GM18951 (cell line): ENCODE measurements around the gene PRDM8.

ENCODE experiments used
- POLR2A ChIP-seq: IDR thresholded peaks from 4 replicates; pipeline ENCODE4 v1.6.1; 2011; ENCODE audit warnings: mild to moderate bottlenecking; ENCODE audit not compliant: insufficient read length, insufficient read depth; ENCODE audit errors: extremely low read depth
- in situ Hi-C: fragments of 300-500 bp; cut with MboI; formaldehyde crosslinking; loops from one replicate; pipeline ENCODE4 v1.12.0; 2022; ENCODE audit warnings: low sequenced_read_pairs, mixed read lengths, inconsistent platforms; ENCODE audit not compliant: unreplicated experiment

PRDM8 gene

DNA sequence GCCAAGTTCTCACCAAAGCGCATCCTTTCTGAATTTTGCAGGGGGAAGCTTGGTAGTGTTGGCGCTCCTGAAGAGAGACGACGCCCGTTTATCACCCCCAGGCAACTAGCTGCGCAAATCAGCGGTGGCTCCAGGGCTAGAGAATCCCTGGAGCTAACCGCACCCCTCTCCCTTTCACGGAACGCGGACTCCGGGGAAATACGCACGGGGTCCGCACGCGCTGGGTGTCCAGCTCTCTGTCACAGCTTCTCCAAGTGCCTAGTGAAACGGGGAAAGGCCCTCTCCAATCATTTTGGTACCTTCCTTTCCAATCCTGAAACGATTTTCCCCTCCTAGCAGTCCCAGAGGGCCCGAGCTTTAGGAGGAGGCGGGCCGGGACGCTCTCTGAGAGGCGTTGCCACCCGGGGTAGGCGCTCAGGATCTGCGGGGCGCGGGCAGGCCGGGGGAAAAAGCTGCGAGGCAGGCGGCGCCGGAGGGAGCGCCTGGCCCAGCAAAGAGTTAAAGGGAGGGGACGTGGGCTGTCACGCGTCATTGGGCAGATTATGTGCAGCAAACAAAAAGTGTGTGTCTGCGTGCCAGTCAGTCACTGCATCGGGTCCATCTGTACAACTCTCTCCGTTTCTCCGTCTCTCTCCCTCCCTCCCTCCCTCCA, at the start of gene PRDM8:
Gene PRDM8 (plus strand): TSS at position 582 of the 652 bp plus-strand sequence. CDS start 2,578 bp downstream, outside the sequence.
- no peak for TF ChIP-seq POLR2A
- in situ Hi-C loops, result no loop called here

DNA sequence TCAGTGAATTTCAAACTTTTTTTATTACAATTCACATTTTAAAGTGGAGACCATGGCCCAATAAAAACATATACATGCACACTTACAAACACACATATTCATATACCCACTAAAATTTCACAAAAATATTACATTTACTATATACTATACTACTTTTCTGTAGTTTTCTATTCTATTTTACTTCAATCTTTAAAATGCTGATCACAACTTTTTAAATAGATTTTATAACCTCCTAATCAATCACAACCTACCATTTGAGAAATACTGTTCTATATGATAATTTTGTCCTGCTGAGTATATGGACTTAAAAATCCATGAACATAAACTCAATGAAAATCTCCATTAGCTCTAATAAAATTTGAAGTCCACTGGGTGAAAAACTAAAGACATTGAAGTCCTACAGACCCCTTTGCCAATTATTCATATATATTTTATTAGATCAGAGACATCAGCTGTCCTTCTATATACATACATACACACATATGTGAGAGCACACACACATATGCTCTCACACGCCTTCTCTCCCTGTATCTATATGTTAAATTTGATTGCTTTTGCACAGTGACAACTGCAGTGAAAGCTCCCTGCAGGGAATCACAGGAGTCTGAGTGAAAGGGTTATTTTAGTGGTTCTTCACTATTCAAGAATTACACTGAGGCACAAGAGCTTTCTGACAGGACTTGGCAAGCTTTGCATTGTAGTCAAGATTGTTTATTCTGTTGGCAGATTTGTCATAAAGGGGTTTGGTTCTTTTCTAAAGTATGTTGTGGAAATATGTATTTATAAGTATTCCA, 46.7 kb upstream of the PRDM8 start:
- TF ChIP-seq POLR2A, result no peak
- in situ Hi-C loops, result no loop called here

DNA sequence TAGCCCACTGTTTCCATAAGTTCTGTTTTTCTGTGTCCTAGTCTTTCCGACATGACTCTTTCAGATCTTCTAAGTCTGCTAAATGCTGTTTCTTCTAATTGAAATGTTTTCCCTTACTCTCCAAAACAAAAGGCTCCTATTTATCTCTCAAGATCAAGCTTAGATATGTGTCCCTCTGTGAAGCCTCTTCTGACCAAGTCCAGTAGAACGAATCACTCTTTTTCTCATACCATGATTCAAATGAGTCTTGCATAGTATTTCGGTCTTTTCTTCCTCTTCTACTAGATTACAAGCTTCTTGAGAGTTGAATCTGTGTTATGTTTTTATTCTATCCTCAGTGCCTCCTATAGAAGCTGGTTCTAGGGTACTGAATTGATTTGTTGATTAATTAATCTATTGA, 45.3 kb upstream of the PRDM8 start:
- in situ Hi-C loops, result no loop called here
- TF ChIP-seq POLR2A, result no peak

- no peak for TF ChIP-seq POLR2A
- in situ Hi-C loops, result no loop called here
Measured at GRCh38 chr4:80153874-80154544, 43.3 kb upstream of the PRDM8 start.

- in situ Hi-C loops, result no loop called here
- no peak for TF ChIP-seq POLR2A
Measured at GRCh38 chr4:80154545-80154933, 42.8 kb upstream of the PRDM8 start.

DNA sequence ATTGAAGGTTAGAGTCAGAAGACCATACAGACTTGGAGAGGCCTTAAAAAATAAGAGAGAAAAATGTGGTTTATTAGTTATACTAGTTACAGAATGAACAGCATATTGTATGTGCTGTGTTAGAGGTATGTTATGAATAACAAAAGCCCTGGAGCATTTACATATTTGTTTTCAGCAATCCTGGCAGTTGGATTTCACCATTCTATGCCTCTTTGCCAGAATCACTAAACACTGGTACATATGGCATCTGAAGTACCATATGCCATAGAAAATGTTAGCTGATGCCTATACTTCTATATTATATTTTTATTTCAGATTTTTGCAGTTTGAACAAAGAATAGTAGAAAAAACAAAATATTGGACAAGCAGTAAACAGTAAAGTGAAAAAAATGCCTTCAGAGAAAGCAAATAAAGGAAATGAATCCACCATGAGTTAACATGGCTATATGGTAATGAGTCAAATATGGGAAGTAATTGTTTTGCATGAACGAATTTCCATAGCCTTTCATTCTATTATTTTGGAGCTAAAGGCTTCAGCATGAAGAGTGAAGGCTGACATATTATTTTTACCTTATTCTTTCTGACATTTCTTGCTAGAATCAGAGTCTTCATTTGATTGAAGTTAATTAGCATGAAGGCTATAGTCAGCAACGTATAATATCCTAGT, 41.9 kb upstream of the PRDM8 start:
- in situ Hi-C loops, result no loop called here
- TF ChIP-seq POLR2A, result no peak

DNA sequence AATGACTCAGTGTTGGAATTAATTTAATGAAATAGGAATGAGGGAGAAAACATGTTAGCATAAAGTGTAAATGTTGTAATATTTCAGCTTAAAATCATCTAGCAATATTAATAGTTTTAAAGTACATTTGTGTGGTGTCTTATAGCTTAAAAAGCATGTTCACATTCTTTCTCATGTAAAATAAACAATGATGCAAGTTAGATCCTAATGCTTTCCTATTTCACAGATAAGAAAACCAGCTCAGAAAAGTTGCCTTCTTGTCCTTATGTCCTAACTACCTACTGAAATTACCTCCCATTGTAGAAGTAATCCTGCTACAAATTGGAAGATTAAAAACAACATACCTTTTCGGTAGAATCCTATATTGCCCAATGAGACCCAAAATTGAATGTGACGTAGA, 40.9 kb upstream of the PRDM8 start:
- in situ Hi-C loops, result no loop called here
- no peak for TF ChIP-seq POLR2A

DNA sequence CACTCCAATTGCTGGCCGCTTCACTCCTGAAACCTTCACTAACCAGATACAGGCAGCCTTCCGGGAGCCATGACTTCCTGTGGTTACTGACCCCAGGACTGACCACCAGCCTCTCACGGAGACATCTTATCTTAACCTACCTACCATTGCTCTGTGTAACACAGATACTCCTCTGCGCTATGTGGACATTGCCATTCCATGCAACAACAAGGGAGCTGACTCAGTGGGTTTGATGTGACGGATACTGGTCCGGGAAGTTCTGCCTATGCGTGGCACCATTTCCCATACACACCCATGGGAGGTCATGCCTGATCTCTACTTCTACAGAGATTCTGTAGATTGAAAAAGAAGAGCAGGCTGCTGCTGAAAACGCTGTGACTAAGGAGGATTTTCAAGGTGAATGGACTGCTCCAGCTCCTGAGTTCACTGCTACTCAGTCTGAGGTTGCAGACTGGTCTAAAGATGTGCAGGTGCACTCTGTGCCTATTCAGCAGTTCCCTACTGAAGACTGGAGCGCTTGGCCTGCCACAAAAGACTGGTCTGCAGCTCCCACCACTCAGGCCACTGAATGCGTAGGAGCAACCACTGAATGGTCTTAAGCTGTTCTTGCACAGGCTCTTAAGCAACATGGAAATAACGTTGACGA, 35.8 kb upstream of the PRDM8 start:
- in situ Hi-C loops, result no loop called here
- TF ChIP-seq POLR2A, result no peak

- in situ Hi-C loops, result no loop called here
- TF ChIP-seq POLR2A, result no peak
Measured at GRCh38 chr4:80162418-80162817, 34.9 kb upstream of the PRDM8 start.

GRCh38 chr4:80165855-80166254, 31.4 kb upstream of the PRDM8 start:
- in situ Hi-C loops, result no loop called here
- no peak for TF ChIP-seq POLR2A

DNA sequence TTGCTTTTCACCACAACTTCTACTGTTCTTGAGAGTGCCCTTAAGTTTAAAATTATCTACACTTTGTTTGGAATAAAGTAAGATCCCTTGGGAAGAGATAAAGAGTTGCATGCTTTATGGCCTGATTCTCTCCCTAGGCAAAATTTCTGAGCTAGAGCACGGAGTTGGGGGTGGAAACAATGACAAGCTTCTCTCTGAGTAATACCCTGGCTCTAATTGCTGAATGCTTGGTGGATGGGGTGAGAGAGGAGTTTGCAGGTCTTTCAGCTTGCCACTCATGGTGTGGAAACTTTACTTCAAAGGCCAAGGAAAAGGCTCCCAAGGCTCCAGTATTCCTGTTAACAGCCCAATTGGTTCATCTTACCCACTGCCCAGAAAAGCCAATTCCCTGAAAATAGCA, 26.1 kb upstream of the PRDM8 start:
- in situ Hi-C loops, result no loop called here
- no peak for TF ChIP-seq POLR2A

GRCh38 chr4:80171656-80172055, 25.6 kb upstream of the PRDM8 start:
- TF ChIP-seq POLR2A, result no peak
- in situ Hi-C loops, result no loop called here

GRCh38 chr4:80172203-80172602, 25.1 kb upstream of the PRDM8 start:
- TF ChIP-seq POLR2A, result no peak
- in situ Hi-C loops, result no loop called here
